Measurements from ENCODE around the gene PRKCH. TPM values are rescaled to one million over a fixed set of nuclear protein-coding genes. Genes with fewer than 3 reads are reported as not detected.

Gene PRKCH
- polyA plus RNA-seq, 12 donors, result 10.9 to 25.9 (median 13.8) TPM; not detected in 1

DNA sequence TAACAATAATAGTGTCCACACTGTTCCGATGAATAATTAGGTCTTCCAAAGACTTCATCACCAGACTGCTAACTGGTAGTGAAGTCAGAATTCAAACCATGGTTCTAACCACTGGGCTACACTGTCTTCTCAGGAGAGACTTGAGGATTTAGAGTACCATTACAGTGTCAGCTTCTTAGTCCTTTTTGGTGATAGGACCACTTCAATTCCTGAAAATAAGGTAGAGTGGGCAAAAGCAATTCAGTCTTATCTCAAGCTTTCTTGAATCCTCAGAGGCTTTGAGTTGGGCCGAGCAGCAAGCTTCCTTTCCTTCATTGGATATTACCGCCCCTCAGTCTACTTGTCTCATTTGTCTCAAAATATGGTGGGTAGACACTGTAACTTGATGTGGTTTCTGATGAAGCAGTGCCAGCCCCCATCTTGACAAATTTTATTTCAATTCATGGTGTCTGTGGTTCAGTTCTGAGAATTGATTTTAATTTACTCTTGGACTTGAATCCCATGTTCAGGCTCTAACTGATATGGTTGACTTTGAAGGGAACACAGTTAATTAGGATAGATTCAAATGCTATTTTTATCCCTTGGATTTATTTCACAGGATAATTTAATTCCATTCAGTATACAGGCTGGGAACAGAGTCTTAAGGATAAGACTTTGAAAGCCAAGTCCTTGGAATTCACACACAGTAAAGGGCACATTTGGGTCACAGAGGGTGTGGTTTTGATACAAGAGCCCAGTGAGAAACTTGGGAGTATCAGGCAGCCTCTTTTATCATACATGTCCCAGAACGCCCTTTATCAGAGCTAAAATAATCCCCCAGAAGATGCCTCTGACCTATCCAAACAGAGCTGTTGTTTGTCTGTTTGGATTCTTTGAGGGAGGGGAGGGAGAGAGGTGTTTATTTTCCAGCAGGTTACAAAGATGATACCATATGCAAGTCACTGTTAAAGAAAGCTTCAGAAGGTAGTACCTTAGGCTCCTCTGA is 167.3 kb downstream of the PRKCH start:
- DNase-seq, result no peak

DNA sequence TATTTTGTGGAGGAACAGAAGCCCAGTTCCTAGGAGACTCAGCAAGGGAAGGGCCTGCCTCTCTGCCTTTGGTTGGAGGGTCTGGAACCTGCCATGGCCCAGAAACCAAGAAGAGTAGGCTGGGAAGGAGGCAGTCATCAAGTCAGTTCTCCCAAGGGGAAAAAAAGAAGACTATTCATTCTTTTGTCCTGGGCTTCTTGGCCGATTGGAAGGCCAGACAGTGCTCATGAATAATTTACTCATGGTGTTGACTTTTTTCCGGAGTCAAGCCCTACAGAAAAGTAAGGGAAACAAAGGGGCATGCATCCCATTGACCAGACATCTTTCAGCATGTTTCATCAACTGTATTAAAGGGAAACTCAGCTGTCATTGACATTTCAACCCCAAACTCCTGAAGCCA is 168.1 kb downstream of the PRKCH start:
- DNase-seq, result no peak

DNA sequence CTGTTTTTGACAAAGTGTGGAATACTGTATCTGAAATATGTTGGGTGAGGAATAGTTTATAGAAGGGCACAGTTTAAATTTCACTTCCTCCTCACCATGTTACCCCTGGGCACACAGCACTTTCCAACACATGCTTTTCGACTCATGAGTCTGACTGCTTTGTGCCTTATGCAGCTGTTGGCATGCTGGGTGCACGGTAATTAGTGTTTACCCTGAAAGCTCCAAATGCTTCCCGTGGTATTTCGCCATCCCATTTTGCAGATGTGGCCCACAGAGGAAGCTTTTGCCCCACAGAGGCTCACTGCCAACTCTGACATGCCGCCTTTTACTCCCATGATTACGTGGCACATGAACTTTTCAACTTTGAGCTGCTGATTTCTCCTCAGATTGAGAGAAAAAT is 168.6 kb downstream of the PRKCH start:
- DNase-seq, result no peak

DNA sequence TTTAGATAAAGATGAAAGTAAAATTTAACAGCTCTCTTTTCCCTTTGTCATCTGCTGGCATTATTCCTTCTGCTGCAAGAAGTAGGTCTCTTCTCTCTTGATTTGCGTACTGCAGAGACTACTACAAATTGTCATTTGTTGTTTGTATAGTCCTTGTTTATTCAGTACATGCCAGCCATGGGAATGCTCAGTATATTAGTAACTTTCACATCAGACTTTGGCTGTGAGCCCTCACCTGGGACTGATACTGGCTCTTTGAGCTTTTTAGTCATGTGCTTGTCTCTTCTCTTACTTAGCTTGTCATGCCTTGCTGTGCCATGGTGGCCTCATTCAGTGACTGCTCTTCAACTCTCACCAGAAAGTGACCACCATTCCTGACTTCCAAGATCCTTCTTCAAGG is 169.8 kb downstream of the PRKCH start:
- no peak for DNase-seq

DNA sequence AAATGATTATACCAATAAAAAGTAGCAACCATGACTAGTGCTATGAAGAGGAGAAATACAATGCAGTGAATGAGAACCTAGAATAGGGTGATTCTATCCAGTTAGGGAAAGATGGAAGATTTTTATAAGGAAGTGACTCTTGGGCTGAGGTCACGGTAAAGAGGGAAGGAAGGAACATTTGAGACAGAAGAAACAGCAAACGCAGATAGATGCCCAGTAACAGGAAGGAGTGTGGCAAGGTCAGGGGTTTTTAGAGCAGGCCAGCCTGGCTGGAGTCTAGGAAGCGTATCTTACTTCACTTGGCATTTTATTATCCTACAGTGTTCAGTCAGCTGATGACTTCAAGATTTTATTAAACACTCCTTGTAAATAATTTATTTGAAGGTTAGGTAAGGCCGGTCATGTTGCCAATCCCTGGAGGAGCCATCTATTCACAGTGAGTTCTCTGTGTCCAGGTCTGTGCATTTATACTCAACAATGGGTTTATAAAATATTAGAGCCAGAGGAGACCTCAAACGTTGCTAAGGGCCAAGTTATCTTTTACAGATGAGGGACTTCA is 170.6 kb downstream of the PRKCH start:
- DNase-seq, result no peak

DNA sequence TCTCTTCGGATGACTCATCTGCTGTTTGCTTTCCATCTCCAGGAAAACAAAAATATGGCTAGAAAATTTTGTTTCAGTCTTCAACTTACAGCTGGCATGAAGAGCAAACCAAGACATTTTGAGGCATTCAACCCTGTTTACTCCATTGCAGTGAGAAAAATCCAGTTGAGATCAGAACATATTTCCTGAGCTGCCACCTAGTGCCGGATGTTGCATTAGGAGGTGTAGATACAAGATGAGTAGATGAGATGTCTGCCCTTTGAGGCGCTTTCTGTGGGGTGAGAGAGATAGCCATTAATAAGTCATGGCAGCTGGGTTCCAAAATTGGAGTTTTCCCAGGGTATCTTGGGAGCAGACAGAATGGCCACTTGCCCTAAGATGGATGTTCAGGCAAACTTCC is 171.1 kb downstream of the PRKCH start:
- no peak for DNase-seq

DNA sequence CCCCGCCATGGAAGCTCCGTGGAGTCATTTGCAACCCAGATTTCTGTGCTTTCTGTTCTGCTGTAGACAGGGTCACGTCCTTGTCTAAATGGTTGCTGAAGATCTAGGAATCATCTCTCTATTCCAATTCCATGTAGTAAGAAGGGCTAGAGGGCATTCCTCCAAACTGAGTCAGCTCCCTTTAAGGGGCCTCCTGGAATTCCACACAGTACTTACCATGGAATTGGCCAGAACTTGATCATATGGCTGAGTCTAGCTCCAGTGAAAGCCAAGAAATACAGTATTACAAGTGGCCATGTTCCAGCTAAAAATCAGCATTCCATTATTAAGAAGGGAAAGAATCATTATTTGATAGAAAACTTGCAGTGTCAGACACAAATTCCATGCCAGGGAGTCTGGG is 171.9 kb downstream of the PRKCH start:
- peak; percentile 61 for DNase-seq

DNA sequence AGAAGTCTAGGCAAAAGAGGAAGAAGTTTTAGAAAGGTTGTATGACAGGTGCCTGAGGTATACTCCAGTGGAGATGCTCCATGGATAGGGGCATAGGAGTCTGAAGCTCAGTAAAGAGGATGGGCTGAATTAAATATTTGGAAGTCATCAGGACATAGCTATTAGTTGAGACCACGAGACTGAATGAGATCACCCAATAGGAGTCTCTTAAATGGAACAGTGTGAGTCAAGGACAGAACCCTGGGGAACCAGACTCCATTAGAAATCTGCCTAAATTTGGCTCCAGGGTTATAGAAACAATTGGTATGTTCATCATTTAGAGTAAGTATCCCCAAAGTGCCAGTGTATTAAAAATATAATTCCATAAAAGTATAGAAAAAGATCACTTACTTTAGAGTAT is 172.6 kb downstream of the PRKCH start:
- DNase-seq, result no peak

DNA sequence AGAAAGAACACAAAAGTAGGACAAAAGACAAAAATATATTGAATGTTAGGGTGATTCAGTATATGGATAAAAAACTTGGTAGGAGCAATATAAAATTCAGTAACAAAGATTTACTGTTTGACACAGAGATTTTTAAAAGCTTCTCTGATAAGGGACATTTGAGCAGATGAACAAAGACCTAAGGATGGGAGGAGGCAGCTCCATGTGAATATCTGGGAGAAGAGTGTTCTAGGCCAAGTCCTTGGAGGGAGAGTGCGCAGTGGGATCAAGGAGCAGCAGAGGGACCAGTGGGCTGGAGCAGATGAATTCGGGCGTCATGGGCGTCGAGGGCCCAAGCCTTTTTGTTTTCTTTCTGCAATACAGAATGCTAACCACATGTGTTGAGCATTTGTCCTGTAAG is 174.4 kb downstream of the PRKCH start:
- no peak for DNase-seq

DNA sequence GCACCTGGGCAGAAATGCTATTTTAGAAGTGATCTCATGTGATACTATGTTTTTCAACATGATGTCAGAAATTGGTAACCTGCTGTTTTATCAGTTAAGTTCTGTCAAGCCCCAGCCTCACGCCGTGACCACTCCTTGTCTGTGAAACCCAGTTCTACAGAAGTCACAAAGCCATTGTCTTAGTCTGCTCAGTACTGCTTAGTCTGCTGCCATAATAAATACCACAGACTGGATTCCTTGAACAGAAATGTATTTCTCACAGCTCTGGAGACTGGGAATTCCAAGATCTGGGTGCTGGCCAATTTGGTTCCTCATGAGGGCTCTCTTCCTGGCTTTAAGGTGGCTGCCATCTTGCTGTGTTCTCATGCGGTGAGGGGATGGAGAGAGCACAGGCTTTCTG is 176.9 kb downstream of the PRKCH start:
- no peak for DNase-seq

DNA sequence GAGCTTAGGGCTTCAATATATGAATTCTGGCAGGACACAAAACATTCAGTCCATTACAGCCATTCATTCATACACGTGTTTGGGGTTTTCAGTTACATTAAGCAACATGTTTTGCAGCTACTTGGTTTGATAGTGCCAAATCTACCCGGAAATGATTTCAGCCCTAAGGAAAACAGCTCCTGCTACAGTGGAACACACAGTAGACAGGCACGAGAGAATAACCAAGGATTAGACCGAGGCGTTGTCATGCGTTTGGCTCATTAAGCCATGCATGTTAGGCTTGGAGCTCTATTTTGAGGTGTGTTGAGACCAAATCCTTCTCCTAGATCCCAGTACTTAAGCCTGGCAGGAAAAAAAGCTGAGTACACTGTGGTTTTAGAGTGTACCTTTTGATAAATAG is 177.4 kb downstream of the PRKCH start:
- DNase-seq, result peak; percentile 41

DNA sequence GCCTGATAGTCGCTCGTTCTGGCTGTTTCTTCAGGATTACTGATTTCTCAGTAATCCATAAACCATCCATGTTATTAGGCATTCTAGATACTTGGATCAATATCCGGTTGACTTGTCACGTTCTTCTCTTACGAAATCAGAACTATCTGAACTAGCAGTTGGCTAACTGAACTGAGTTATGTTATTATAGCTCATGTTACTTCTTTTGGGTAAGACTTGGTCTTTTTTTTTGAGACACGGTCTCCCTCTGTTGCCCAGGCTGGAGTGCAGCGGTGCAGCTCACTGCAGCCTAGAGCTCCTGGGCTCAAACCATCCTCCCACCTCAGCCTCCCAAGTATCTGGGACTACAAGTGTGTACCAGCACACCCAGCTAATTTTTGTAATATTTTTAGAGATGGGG is 178.6 kb downstream of the PRKCH start:
- DNase-seq, result no peak

DNA sequence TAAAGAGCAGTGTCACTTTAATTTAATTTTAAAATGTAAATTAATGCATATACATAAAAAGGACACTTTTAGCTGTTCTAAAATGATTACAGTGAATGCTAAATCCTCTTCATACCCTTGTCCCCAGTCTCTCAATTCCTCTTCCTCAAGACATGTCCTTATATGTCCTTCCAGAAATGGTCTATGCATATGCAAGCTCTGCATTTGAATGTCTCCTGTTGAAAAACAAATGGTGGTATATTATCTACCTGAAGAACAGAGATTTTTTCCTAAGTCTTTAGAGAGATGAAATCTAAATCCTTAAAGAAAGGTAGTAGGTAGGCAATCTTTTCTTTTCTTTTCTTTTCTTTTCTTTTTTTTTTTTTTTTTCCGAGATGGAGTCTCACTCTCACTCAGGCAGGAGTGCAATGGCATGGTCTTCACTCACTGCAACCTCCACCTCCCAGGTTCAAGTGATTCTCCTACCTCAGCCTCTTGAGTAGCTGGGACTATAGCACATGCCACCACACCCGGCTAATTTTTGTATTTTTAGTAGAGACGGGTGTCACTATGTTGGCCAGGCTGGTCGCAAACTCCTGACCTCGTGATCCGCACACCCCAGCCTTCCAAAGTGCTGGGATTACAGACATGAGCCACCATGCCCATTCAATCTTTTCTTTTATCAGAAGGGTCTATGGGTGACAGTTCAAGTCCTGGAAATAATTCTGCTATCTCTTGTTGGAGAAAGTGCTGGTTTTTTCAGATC is 180.5 kb downstream of the PRKCH start:
- no peak for DNase-seq

DNA sequence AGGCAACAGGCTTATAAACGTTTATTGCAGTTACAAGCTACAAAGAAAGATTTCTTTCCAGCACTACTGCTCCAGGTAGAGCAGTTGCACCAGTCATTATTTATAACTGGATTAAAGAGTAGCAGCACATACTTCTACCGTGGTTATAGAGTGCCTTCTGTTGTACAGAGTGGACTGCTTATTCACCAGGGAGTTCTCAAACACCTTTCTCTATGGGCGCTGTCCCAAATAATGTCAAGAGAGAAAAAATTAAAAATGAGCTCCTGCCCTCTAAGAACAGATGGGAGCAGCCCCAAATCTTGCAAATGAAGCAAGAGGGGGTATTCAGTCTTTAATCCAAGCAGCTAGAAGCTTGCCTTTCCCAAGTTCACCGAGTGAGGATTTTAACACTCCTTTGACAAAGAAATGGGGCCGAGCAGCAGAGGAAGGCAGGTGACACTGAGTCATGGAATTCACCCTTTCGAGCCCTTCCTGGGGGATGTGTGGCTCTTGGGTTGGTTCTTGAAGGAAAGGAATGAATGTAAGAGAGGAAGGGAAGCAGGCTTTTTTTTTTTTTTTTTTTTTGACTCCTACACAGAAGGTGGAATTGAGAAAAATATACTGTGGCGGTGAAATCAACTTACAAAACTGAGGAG is 181.2 kb downstream of the PRKCH start:
- DNase-seq, result no peak

DNA sequence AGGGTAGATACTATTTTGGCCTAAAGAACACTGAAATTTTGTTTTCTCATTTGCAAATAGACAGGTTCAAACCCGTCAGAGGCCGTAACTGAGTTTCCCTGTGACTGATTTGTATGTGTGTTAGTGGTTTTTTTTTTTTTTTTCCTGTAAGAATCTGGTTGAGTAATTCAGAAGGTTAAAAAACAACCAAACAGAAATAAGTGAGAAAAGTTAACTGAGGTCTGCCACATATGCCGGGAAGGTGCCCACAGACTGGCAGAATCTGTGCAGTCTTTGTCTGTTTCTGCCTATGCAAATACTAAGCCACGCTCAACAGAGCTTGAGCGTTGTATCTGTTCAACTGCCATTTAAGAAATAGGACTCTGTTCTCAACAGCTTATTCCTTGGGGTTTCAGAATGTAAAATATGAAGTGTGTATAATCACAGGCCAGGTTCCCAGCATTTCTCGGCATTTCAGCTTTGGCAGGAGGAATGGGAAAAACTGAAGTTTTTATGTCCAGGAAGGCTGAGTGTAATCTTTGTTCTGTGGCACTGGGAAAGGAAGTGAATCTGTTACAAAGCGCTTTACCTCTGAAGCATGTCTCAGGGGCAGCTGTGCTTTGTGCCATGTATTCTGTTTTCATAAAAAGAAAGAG is 181.9 kb downstream of the PRKCH start:
- peak; percentile 78 for DNase-seq

DNA sequence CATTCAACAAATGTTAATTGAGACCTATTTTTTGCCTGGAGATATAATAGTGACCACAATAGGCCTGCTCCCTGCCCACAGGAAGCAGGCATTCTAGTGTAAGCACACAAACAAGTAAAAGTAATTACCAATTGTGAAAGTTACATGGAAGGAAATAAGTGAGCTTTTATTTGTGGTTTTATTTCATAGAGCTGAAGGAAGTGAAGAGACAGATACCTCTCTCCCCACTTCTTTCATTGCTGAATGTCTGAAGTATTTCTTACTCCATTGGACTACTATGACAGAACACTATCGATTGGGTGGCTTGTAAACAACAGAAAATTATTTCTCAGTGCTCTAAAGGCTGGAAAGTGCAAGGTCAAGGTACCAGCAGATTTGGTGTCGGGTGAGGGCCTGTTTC is 183.5 kb downstream of the PRKCH start:
- DNase-seq, result no peak

DNA sequence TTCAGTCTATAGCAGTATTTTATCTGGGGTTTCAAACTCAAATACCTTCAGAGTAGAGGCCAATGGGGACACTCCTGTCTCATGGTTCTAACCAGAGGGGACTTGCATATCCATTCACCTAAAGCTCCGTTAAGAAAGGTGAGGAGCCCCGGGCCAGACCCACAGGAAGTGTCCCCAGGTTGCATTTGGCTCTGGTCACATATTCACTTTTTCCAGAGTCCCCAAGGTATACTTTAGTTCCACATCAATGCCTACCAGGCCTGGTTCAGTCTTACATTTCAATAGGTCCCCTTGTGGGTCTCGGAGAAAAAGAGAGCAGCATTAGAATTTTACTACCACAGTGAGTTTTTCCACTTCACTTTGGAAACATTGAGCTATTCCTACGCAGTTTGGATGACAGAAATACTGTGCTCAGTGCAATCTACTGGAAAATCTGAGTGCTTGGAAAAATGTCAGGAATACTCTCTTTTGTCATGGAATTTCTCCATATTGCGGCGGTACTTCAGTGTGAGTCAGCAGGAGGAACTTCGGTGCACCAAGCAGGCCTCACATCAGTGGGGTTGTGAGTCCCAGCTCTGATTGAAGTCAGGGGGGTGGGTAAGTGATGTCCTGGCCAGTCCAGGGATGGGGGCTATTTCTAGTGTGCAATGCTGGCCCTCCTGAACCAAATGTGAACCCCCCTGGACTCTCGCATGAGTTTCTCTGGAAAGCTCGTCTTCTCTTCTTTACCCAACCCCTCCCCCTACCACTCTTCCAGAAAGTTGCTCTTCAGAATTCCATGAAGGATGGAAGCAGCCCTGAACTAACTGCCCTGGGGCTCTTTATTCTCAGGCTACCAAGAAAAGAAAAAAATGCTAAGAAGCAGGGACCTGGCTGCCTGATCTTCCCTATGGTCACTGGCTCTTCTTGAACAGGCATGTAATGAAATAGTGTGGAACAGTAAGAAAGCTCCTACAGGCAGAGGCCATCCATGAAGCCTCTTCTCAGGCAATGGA is 184.7 kb downstream of the PRKCH start:
- peak; percentile 91 for DNase-seq

DNA sequence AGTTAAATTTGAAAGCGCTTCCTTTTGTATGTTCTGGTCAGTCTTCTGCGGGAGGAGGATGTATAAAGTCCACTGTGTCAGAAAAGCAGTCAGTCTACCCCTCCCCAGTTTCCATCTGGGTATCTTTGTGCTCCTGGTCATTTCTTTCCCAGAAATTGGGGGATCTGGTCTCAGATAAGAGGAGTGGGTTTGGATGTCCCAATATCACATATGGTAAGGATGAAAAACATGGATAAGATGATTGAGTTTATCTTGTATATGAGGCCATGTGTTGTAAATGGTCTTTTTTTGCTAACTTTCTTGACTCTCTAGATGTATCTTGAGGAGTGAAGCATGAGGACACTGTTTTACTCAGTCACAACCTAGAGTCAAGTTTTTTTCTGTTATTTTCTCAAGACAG is 187.1 kb downstream of the PRKCH start:
- no peak for DNase-seq

DNA sequence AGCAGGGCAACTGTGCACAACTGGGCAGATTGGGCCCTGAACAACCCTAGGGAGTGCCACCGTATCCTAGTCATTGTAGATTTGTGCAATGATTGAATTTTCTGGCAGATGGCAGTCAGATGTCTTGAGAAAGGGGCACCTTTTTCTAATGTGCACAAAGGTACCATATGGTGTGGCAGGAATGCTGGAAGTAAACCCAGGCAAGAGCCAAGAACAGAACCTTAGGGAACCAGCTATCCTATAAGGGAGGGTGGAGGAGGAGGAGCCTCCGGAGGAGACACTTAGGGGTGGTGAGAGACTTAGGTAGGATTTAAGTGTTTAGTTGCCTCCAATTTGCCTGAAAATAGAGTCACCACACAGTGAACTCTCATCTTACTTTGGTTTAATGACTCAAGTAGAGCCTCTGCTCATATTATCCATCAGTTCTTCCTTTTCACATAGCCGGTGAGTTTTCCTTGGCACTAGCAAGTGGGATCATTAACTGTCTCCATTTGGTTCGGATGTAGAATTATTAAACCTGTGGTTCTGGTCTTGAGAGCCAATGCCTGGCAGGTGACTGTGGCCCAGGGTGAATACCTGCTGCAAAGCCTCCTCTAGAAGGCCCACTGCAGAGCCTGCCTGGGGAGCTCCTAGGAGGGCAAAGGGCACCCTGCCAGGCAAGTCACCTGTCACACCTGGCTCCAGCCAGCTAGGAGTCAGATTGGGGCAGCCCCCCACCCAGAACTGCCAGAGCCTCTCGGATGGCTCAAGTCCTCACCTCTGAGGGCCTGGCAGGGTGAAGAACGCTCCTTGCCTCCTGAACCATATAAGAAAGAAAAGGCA is 189.6 kb downstream of the PRKCH start:
- DNase-seq, result no peak

DNA sequence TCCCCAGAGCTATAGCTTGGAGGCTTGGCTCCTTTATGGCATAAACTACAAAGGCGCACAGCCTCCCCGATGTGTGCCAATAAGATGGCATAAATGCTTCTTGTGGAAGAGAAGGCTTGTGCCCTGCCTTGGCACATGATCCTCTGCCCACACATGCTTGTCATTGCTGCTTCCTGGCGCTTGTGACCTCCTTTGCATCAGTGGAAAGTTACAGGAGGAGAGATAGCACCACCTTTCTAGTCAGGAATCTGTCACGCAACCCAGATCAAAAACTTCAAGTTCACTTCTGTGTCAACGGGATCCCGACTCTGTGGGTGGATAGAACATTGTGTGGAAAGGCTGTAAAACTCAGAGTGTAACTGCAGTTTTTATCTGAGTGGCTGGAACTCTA is 190.2 kb downstream of the PRKCH start:
- no peak for DNase-seq
